WI38 (cell line): ENCODE measurements around the gene TRABD2B.

Experiments
- H3K4me3 ChIP-seq: 2 replicates; pipeline ENCODE4 v1.5.1; 2011; ENCODE audit warnings: low read depth, mild to moderate bottlenecking, control low read depth, low read length
- CTCF ChIP-seq: IDR thresholded peaks from 2 replicates; pipeline ENCODE4 v1.5.1; 2012; ENCODE audit warnings: low read depth, mild to moderate bottlenecking, control low read depth, low read length

Gene TRABD2B

GRCh38 chr1:47924270-47925048 is 72.7 kb downstream of the TRABD2B start:
- TF ChIP-seq CTCF = no peak
- no peak overlapping the region for H3K4me3 ChIP-seq

DNA sequence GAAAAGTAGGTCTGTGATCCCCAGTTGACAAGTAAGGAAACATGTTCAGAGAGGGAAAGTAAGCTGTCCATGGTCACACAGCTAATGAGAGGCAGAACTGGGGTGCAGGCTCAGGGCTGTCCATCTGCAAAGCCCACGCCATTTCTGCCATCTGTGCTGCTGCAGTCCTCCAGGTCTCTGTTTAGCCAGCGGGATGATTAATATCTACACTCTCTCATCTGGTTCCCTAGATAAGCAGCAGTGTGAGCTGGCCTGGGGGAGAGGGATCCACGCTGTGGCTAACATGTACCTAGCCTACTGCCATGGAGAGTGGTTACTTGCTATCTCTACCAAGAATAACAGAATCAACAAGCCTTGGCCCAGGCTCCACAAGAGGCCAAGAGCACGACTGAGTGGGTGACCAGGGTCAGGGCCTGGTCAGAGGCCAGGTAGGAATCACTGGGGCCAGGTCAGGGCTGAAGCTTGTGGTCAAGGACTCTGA is 75.2 kb downstream of the TRABD2B start:
- no peak for TF ChIP-seq CTCF
- no peak overlapping the region for H3K4me3 ChIP-seq

GRCh38 chr1:47919113-47919833 is 77.9 kb downstream of the TRABD2B start:
- H3K4me3 ChIP-seq = no peak overlapping the region
- TF ChIP-seq CTCF = no peak

DNA sequence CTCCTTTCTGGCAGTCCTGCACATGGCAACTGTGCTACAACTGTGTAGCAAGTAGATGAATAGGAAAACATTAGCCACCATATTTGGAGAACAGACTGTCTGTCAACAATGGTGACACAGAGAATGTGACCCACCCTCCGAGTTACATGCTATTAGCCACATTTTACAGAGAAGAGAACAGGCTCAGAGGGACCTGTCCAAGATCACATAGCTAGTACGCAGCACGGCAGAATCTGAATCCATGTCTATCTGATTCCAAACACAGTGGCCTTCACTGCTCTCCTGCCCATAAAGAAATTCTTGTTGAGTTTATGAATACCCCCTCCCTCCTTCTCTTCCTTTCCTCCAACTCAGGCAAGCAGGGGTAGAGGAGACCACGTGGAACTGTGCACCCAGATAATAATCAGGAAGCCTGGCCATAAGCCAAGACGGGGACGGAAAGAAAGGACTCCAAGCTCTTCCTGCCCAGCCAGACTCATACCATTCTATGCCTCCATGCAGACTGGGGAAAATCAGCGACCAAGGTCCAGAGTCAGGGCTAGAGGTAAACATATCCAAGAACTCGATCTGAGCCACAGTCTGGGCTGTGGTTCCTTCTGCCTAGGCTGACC is 78.8 kb downstream of the TRABD2B start:
- H3K4me3 ChIP-seq = no peak overlapping the region
- TF ChIP-seq CTCF = no peak

DNA sequence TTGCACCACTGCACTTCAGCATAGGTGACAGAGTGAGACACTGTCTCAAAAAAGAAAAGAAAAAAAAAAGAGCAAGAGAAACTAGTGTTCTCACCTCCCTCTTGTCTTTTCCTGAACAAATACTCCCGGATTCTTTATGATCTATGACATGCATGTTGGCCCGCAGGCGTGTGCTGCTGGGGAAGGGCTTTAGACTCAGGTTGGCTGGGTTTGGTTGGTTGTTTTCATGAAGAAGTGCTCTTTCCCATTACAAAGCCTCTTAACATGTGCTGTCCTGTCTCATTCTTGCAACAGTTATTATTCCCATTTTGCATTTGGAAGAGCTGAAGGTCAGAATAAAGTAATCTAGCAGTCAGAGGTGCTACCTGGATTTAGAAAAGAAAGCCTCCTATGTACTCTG is 79.5 kb downstream of the TRABD2B start:
- TF ChIP-seq CTCF = no peak
- H3K4me3 ChIP-seq = no peak overlapping the region

- no peak overlapping the region for H3K4me3 ChIP-seq
- TF ChIP-seq CTCF = no peak
Observed at GRCh38 chr1:47915677-47916353, 81.4 kb downstream of the TRABD2B start.
